HG02678 (cell line): ENCODE data around the gene MAD2L2.

Experiments used
- ATAC-seq: cut with Tn5 transposase; IDR thresholded peaks from one replicate; pipeline ENCODE4 v1.9.1; 2021; ENCODE audit warnings: mild to moderate bottlenecking, moderate library complexity; ENCODE audit not compliant: unreplicated experiment

MAD2L2 gene

DNA sequence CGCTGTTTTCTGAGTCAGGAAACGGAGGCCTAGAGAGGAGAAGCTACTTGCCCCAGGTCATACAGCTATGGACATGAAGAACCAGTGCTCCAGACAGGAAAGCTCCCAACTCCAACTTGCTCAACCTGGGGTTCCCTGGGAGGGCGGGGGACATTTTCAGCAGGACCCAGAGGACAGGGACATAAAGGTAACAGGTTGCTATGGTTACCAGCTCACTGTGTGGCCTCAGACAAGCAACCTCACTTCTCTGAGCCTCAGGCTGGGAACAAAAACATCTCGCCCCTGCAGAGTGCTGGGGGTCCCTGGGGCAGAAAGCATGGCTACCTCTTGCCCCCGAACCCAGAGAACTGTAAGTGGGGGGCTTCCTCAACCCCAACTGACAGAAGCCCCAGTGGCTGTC lies 42.8 kb downstream of the MAD2L2 start:
- no peak for ATAC-seq

DNA sequence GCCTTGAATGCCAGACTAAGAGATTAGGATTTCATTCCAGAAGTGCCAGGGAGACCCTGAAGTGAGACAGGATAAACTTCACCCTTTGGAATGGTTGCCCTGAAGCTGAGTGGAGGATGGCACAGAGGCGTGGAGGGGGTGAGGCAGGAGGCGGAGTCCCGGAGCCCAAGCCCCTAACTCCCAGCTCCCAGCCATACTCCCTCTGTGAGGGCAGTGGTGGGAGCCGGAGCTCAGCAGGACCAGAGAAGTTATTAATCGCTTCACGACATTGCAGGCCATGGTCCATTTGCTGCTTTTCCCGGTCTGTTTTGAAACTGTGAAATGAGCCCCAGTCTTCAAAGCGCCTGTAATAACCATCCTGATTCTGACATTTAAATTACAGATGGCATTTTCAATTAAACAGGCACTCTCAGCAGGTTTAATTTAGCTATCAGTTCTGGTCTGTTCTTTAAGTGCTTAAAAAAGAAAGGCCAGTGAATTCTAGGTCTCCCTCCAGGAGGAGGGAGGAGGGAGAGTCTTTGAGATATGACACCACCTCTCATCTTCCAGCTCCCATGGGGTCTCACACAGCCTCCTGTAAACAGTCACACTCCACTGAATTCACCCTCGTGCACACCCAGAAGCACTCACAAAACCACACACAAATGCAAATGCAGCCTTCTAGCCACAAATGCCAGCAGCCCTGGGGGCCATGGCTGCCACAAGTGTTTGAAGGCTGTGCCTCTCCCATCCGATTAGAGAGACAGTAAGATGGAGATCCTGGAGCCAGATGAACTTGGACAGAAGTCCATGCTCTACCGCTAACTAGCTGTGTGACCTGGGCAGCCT lies 46.4 kb downstream of the MAD2L2 start:
- ATAC-seq, result no peak

GRCh38 chr1:11629184-11630016 lies 51.5 kb downstream of the MAD2L2 start:
- no peak for ATAC-seq

GRCh38 chr1:11628767-11629166 lies 52.2 kb downstream of the MAD2L2 start:
- ATAC-seq, result no peak

DNA sequence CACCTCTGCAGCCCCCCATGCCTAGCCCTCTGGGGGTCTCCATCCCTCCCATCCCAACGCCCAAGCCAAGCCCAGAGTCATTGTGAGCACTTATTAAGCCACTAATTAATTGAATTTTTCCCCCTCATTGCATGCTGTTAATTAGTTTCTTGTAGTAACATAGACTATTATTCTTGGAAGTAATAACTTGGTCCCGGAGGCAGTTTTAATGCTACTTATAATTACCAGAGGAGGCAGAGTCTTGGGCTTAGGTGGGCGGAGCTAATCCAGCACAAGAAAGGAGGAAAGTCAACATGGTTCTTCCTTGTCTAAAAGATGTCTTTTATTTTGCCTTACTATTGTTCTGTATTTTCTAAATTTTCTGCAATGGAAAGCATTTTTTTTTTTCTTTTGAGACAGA lies 54.4 kb downstream of the MAD2L2 start:
- ATAC-seq, result no peak
